ENCODE results near the gene FAM219B.

The FAM219B gene

DNA sequence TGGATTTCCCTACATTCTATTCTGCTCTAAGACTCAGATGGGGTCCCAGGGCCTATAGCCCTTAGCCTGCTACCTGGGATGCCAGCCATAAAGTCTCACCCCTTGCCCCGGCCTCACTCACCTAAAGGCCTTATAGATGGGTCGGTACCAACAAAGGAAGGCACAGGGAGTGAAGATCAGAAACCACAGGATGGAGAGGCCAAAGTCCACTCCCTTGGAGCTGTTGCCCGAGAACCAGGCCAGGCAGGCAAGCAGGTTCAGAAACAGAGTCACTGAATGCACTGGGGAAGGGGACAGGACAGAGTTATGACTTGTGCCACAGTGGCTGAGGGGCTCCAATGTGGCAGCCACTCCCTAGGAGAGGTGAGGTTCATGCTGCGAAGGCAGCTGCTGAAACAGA is 56.3 kb downstream of the FAM219B start:
- no peak for DNase-seq (ENCODE audit: low read depth)
- no peak overlapping the region for H3K4me3 ChIP-seq (ENCODE audit: low read length)
- TF ChIP-seq, protein P1, sequence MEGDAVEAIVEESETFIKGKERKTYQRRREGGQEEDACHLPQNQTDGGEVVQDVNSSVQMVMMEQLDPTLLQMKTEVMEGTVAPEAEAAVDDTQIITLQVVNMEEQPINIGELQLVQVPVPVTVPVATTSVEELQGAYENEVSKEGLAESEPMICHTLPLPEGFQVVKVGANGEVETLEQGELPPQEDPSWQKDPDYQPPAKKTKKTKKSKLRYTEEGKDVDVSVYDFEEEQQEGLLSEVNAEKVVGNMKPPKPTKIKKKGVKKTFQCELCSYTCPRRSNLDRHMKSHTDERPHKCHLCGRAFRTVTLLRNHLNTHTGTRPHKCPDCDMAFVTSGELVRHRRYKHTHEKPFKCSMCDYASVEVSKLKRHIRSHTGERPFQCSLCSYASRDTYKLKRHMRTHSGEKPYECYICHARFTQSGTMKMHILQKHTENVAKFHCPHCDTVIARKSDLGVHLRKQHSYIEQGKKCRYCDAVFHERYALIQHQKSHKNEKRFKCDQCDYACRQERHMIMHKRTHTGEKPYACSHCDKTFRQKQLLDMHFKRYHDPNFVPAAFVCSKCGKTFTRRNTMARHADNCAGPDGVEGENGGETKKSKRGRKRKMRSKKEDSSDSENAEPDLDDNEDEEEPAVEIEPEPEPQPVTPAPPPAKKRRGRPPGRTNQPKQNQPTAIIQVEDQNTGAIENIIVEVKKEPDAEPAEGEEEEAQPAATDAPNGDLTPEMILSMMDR (IDR thresholded peaks at IDR 0.05; ENCODE audit: insufficient read depth, low read depth, low read length, missing control alignments): no peak

Measured in epithelial cell of esophagus (primary cell).